ENCODE results near the gene MALT1.

Gene MALT1

DNA sequence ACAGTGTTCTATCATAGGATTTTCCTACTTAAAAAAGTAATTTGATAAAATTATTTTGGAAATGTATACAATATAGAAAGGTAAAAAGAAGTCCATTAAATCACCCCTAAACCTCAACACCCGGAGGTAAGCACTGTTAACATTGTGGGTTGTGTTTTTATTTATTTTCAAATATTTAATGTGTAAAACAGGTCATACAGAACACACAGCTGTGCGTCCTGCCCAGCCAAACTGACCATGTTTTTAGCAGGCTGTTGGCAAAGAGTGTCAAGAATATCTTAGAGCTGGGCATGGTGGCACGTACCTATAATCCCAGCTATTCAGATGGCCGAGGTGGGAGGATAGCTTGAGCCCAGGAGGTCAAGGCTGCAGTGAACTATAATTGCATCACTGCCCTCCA is 114.6 kb downstream of the MALT1 start:
- no peak for TF ChIP-seq CTCF (IDR thresholded peaks at IDR 0.05)
- TF ChIP-seq ZFX (IDR thresholded peaks at IDR 0.05; ENCODE audit: borderline replicate concordance), result no peak
- peak overlapping the region; percentile 30; the same call in 1 of the 2 replicates for H3K27ac ChIP-seq

DNA sequence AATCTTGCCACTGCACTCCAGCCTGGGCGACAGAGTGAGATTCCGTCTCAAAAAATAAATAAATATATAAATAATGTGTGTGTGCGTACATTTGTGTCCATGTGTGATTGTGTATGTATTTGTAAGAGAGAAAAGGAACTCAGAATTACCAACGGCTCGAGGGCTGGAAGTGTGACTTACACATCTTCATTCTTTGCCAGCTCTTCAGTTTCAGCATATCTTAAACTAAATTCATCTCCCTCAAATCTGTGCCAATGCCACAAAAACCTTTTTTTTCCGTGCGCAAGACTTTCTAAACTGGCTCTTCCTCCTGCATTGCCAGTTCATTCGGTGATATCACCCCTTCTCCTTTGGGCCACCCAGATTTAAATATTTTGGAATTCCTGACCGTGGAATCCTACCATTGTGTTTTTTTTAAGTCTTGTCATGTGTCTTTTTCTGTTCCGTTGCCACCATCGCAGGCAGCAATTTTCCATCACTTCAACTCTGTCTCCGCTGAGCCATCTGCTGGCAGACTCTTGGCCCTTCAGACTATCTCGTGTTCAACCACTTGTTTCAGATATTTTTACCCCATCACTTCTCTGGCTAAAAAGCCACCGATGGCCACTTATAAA is 116.4 kb downstream of the MALT1 start:
- H3K27ac ChIP-seq, result no peak overlapping the region
- TF ChIP-seq CTCF (IDR thresholded peaks at IDR 0.05) (no peak), ZFX (IDR thresholded peaks at IDR 0.05; ENCODE audit: borderline replicate concordance) (no peak)

- TF ChIP-seq ZFX (IDR thresholded peaks at IDR 0.05; ENCODE audit: borderline replicate concordance) (no peak), CTCF (IDR thresholded peaks at IDR 0.05) (no peak)
- H3K27ac ChIP-seq, result no peak overlapping the region; the same call in 1 of the 2 replicates
Observed at GRCh38 chr18:58788470-58788869, 117.2 kb downstream of the MALT1 start.

DNA sequence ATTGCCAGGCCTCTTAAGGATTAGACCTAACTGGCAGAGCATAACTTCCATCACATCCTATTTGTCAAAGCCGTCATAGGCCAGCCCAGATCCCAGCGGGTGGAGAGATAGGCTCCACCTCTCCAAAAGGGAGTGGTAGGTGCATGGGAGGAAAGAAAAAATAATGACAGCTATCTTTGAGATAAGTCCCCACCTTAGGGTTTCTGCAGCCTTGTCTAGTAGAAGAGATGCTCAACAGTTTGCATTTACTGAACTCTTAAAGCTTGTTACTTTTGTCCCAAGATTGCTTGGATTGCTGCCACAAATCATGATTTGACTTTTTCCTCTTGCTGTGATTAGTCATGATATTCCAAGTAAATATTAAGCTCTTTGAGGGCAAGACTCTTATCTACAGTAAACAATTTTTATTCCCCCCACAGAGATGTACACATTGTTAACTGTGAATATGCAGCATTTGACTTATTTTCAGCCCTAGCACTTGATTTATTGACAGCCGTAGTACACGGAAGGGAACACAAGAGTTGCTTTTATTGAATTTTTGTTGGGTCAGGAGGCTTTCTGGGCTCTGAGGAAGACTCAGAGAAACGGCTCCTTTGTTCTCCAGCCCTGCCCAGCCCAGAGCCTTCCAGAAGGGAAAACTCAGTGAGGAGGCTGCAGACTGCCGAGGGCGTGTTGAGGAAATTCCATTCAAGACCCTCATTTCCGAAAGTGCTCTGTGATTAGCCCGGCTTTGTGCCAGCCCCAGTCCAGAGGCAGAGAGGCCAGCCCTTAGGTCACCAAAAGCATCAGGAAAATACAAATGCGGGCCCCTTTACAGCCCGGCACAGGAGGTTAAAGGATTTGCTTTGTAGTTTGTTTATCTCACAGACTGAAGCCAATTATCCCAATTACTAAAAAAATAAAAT is 118.0 kb downstream of the MALT1 start:
- no peak for TF ChIP-seq ZFX (IDR thresholded peaks at IDR 0.05; ENCODE audit: borderline replicate concordance)
- no peak for TF ChIP-seq CTCF (IDR thresholded peaks at IDR 0.05)
- no peak overlapping the region; the same call in 1 of the 2 replicates for H3K27ac ChIP-seq

DNA sequence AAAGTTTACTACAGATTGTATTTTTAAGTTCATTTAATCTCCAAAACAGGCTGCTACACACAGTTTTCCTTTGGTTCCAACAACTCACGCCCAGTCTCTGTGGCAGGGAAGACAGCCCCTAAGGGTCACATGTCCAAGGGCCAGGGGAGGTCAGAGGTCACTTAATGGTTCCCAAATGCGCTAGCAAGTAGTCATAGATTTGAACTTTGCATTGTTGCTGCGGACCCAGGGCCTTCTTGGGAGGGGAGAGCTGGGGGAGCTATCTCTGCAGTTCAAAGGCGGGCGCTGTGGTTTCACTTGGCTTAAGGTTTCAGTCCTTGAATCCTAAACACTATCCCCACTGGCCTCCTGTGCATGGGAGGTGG is 118.6 kb downstream of the MALT1 start:
- no peak for TF ChIP-seq ZFX (IDR thresholded peaks at IDR 0.05; ENCODE audit: borderline replicate concordance)
- no peak for TF ChIP-seq CTCF (IDR thresholded peaks at IDR 0.05)
- H3K27ac ChIP-seq, result no peak overlapping the region; the same call in 1 of the 2 replicates

DNA sequence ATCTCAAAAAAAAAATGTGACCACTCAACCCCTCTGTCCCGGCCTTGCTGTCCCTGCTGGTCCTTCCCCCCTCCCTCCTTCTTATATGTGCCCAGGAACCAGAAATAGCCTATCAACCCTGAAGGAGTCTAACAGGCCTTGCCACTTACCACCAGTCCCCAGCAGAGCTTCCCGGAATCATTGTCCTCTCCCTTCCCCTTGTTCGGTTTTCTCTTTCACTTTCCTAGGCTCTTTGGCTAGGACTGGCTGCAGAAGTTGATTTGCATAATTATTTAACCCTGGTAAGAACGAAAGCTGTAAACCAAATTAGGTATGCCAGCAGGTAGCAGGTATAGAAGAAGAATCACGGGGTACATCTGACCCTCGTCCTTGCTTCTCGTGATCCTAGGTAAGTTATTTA is 120.8 kb downstream of the MALT1 start:
- TF ChIP-seq CTCF (IDR thresholded peaks at IDR 0.05), result no peak
- no peak for TF ChIP-seq ZFX (IDR thresholded peaks at IDR 0.05; ENCODE audit: borderline replicate concordance)
- H3K27ac ChIP-seq, result no peak overlapping the region

GRCh38 chr18:58793361-58793760 is 122.1 kb downstream of the MALT1 start:
- TF ChIP-seq ZFX (IDR thresholded peaks at IDR 0.05; ENCODE audit: borderline replicate concordance), result no peak
- TF ChIP-seq CTCF (IDR thresholded peaks at IDR 0.05), result no peak
- H3K27ac ChIP-seq, result no peak overlapping the region
